H1 (cell line): Measurements from ENCODE around the gene MBD1.

Source experiments
- POLR2A ChIP-seq, 2 experiments: IDR thresholded peaks; 1 replicate in 1 of 2; 2 replicates in 1 of 2; pipeline ENCODE4 v1.6.1; 2011; ENCODE audit warnings: low read depth in 2 of 2, low read length in 2 of 2, mild to moderate bottlenecking in 2 of 2; ENCODE audit errors: control extremely low read depth in 1 of 2
- RFX5 ChIP-seq: IDR thresholded peaks from 2 replicates; pipeline ENCODE4 v1.6.1; 2011; ENCODE audit warnings: low read depth, low read length, improper control_type of control experiment, borderline replicate concordance
- SP1 ChIP-seq: IDR thresholded peaks from 2 replicates; pipeline ENCODE4 v1.6.1; 2011; ENCODE audit warnings: low read depth, low read length
- TF ChIP-seq, protein P1 (sequence below), 3 experiments: IDR thresholded peaks; 1 replicate in 2 of 3; 2 replicates in 1 of 3; pipeline versions ENCODE4 v1.5.1 to v1.6.1; 2011; ENCODE audit warnings: low read length in 3 of 3, mild to moderate bottlenecking in 3 of 3, inconsistent platforms in 2 of 3, low read depth in 1 of 3, moderate library complexity in 1 of 3; ENCODE audit not compliant: insufficient read depth in 1 of 3; ENCODE audit errors: control extremely low read depth in 1 of 3
- TF ChIP-seq, protein P2 (sequence below): IDR thresholded peaks from 2 replicates; pipeline ENCODE4 v1.6.1; 2012; ENCODE audit warnings: low read length, inconsistent platforms

DNA sequence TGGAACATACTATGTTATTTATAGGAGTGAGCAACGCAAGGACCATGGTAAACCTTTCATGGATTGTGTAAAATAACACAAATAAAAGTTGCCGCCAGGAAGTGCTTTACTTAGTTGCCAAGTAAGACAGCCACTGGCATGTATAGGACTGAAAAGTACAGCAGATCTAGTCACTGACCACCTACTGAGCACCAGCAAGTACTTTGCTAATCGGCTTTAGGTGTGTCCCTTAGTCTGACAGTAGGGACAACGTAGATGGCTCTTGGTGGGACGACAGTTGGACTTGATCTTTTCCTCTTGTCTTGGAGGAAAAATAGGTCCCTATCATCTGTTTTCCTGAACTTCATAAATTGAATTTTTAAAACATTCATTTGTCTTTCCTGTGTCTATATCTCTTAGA lies 19.8 kb upstream of the MBD1 start:
- TF ChIP-seq, protein P1, sequence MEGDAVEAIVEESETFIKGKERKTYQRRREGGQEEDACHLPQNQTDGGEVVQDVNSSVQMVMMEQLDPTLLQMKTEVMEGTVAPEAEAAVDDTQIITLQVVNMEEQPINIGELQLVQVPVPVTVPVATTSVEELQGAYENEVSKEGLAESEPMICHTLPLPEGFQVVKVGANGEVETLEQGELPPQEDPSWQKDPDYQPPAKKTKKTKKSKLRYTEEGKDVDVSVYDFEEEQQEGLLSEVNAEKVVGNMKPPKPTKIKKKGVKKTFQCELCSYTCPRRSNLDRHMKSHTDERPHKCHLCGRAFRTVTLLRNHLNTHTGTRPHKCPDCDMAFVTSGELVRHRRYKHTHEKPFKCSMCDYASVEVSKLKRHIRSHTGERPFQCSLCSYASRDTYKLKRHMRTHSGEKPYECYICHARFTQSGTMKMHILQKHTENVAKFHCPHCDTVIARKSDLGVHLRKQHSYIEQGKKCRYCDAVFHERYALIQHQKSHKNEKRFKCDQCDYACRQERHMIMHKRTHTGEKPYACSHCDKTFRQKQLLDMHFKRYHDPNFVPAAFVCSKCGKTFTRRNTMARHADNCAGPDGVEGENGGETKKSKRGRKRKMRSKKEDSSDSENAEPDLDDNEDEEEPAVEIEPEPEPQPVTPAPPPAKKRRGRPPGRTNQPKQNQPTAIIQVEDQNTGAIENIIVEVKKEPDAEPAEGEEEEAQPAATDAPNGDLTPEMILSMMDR (IDR thresholded peaks at IDR 0.05; ENCODE audit: control extremely low read depth in 1 of 3, insufficient read depth in 1 of 3, low read depth in 1 of 3, low read length in 3 of 3), result no peak
- TF ChIP-seq, protein P2, sequence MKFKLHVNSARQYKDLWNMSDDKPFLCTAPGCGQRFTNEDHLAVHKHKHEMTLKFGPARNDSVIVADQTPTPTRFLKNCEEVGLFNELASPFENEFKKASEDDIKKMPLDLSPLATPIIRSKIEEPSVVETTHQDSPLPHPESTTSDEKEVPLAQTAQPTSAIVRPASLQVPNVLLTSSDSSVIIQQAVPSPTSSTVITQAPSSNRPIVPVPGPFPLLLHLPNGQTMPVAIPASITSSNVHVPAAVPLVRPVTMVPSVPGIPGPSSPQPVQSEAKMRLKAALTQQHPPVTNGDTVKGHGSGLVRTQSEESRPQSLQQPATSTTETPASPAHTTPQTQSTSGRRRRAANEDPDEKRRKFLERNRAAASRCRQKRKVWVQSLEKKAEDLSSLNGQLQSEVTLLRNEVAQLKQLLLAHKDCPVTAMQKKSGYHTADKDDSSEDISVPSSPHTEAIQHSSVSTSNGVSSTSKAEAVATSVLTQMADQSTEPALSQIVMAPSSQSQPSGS, result no peak
- TF ChIP-seq RFX5, result no peak
- TF ChIP-seq POLR2A (IDR thresholded peaks at IDR 0.05; ENCODE audit: control extremely low read depth in 1 of 2, low read depth in 2 of 2, low read length in 2 of 2), result no peak
- TF ChIP-seq SP1, result no peak
